Astrocyte (in vitro differentiated cells and primary cell): Measurements from ENCODE around the gene NOP56. TPM values are rescaled to one million over a fixed set of nuclear protein-coding genes. Genes with fewer than 3 reads are reported as not detected.

Source experiments
- DNase-seq: peaks from one replicate; pipeline ENCODE4 v3.0.0-alpha.2; 2010; ENCODE audit warnings: low read depth
- FAIRE-seq: peaks from 2 replicates; lab custom pipeline; 2011; peaks lifted over from hg19 to GRCh38; lab: Jason Lieb, UNC
- H2AFZ ChIP-seq: 2 replicates; pipeline ENCODE4 v1.6.0; 2012; ENCODE audit warnings: low read depth, low read length, inconsistent platforms
- H3K27ac ChIP-seq: 2 replicates; pipeline ENCODE4 v1.5.1; 2011; ENCODE audit warnings: low read depth, low read length, inconsistent platforms
- H3K27me3 ChIP-seq: 2 replicates; pipeline ENCODE4 v1.6.0; 2011; ENCODE audit warnings: low read length, inconsistent platforms; ENCODE audit not compliant: insufficient read depth
- H3K36me3 ChIP-seq: 2 replicates; pipeline ENCODE4 v1.5.1; 2011; ENCODE audit warnings: low read length, inconsistent platforms; ENCODE audit not compliant: insufficient read depth
- H3K4me1 ChIP-seq: 2 replicates; pipeline ENCODE4 v1.5.1; 2011; ENCODE audit warnings: low read length, inconsistent platforms; ENCODE audit not compliant: insufficient read depth
- H3K4me2 ChIP-seq: 2 replicates; pipeline ENCODE4 v1.6.0; 2012; ENCODE audit warnings: low read length, inconsistent platforms
- H3K4me3 ChIP-seq: 2 replicates; pipeline ENCODE4 v1.5.1; 2011; ENCODE audit warnings: low read depth, mild to moderate bottlenecking, low read length, inconsistent platforms; ENCODE audit not compliant: insufficient read depth
- H3K79me2 ChIP-seq: 2 replicates; pipeline ENCODE4 v1.6.0; 2012; ENCODE audit warnings: mild to moderate bottlenecking, low read length, inconsistent platforms; ENCODE audit not compliant: insufficient read depth
- H3K9ac ChIP-seq: 2 replicates; pipeline ENCODE4 v1.6.0; 2012; ENCODE audit warnings: mild to moderate bottlenecking, low read length, inconsistent platforms
- H3K9me3 ChIP-seq: 2 replicates; pipeline ENCODE4 v1.5.1; 2012; ENCODE audit warnings: low read depth, mild to moderate bottlenecking, low read length, inconsistent platforms; ENCODE audit not compliant: insufficient read depth
- H4K20me1 ChIP-seq: 2 replicates; pipeline ENCODE4 v1.6.0; 2012; ENCODE audit warnings: low read length, inconsistent platforms; ENCODE audit not compliant: insufficient read depth
- H3K27ac Mint-ChIP-seq: one replicate; pipeline ENCODE4 v1.8.0; 2021; ENCODE audit warnings: mild to moderate bottlenecking, mixed read lengths; ENCODE audit not compliant: unreplicated experiment
- H3K27me3 Mint-ChIP-seq: one replicate; pipeline ENCODE4 v1.8.0; 2021; ENCODE audit warnings: low read depth, mixed read lengths; ENCODE audit not compliant: unreplicated experiment
- H3K36me3 Mint-ChIP-seq: one replicate; pipeline ENCODE4 v1.8.0; 2021; ENCODE audit warnings: low read depth, mixed read lengths; ENCODE audit not compliant: unreplicated experiment
- H3K4me1 Mint-ChIP-seq: one replicate; pipeline ENCODE4 v1.8.0; 2021; ENCODE audit warnings: low read depth, mixed read lengths; ENCODE audit not compliant: unreplicated experiment
- H3K4me3 Mint-ChIP-seq: one replicate; pipeline ENCODE4 v1.8.0; 2021; ENCODE audit warnings: mild to moderate bottlenecking, moderate library complexity, mixed read lengths; ENCODE audit not compliant: unreplicated experiment
- H3K9me3 Mint-ChIP-seq: one replicate; pipeline ENCODE4 v1.8.0; 2021; ENCODE audit warnings: mild to moderate bottlenecking, mixed read lengths; ENCODE audit not compliant: unreplicated experiment
- EZH2 ChIP-seq: IDR thresholded peaks from 2 replicates; pipeline ENCODE4 v1.6.1; 2012; ENCODE audit warnings: mild to moderate bottlenecking, low read length, inconsistent platforms; ENCODE audit not compliant: insufficient read depth
- total RNA-seq: library from RNA; stranded (reverse); gene quantifications from 2 replicates; pipeline ENCODE4 v1.2.1, GENCODE V29; 2021
- TF ChIP-seq, protein P1 (sequence below): IDR thresholded peaks from 2 replicates; pipeline ENCODE4 v1.5.1; 2011; ENCODE audit warnings: low read depth, mild to moderate bottlenecking, inconsistent platforms, low read length, moderate library complexity; ENCODE audit not compliant: insufficient read depth

NOP56 gene
- total RNA-seq, 1 donor from 2014 or later, result 292 TPM

DNA sequence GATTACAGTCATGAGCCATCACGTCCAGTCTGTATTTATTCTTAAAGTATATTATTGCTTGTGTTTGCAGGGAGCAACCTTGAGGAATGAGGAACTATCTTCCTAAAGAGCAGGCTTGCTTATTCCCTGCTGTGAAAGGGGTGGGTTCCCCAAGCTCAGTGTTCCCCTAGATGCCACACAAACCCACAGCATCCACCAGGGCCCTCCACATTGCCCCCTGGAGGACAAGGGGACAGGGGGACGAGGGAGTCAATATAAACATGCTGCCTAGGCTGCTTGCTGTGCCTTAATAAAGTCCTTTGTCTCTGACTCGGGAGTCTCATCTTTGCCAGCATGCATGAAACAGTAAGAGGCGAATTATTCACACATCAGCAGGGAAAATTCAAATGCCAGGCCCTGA lies 19.5 kb downstream of the NOP56 start:
- Mint-ChIP-seq H3K4me1 (no peaks in the 10 kb centered on the region), H3K36me3 (no peaks in the 10 kb centered on the region), H3K27me3 (peaks cover 38% of the 10 kb centered on the region), H3K4me3 (no peak overlapping the region), H3K9me3 (peaks cover 1% of the 10 kb centered on the region), H3K27ac (no peak overlapping the region)
- Histone ChIP-seq H3K79me2 (no peaks in the 10 kb centered on the region), H3K4me3 (no peak overlapping the region), H3K27me3 (peaks cover 23% of the 10 kb centered on the region), H3K4me1 (no peaks in the 10 kb centered on the region), H3K36me3 (no peaks in the 10 kb centered on the region), H2AFZ (no peak overlapping the region), H3K27ac (no peak overlapping the region), H4K20me1 (no peaks in the 10 kb centered on the region), H3K9ac (no peak overlapping the region), H3K9me3 (no peaks in the 10 kb centered on the region), H3K4me2 (no peak overlapping the region)
- no peak for TF ChIP-seq EZH2
- TF ChIP-seq, protein P1, sequence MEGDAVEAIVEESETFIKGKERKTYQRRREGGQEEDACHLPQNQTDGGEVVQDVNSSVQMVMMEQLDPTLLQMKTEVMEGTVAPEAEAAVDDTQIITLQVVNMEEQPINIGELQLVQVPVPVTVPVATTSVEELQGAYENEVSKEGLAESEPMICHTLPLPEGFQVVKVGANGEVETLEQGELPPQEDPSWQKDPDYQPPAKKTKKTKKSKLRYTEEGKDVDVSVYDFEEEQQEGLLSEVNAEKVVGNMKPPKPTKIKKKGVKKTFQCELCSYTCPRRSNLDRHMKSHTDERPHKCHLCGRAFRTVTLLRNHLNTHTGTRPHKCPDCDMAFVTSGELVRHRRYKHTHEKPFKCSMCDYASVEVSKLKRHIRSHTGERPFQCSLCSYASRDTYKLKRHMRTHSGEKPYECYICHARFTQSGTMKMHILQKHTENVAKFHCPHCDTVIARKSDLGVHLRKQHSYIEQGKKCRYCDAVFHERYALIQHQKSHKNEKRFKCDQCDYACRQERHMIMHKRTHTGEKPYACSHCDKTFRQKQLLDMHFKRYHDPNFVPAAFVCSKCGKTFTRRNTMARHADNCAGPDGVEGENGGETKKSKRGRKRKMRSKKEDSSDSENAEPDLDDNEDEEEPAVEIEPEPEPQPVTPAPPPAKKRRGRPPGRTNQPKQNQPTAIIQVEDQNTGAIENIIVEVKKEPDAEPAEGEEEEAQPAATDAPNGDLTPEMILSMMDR, result no peak
- FAIRE-seq, result no peak
- no peak for DNase-seq

DNA sequence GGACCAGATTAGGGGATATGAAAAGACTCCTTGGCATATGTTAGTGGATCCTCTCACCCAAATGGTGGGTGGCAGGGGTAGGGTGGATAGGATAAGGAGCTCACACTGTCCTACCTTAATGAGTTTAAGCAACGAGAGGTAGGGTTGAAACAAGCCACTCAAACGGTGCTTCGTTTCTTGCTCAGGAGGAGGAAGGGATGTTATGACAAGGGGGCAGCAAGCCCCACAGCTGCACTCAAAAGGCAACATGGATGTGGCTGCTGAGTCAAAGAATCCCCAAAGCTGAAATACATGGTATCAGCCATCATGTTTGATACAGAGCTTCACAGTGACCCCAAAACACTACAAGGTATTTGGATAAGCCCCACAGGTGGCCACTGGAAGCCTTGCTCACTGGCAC lies 20.0 kb downstream of the NOP56 start:
- no peaks in the 10 kb centered on the region for H3K4me1 ChIP-seq
- no peaks in the 10 kb centered on the region for H3K9me3 ChIP-seq
- no peak overlapping the region for H3K4me3 Mint-ChIP-seq
- TF ChIP-seq, protein P1, result no peak
- TF ChIP-seq EZH2, result no peak
- no peak overlapping the region for H3K9ac ChIP-seq
- H3K27me3 Mint-ChIP-seq, result peaks cover 40% of the 10 kb centered on the region
- H4K20me1 ChIP-seq, result no peaks in the 10 kb centered on the region
- H3K27me3 ChIP-seq, result peaks cover 23% of the 10 kb centered on the region
- H3K4me2 ChIP-seq, result no peak overlapping the region
- peaks cover 1% of the 10 kb centered on the region for H3K9me3 Mint-ChIP-seq
- H3K27ac Mint-ChIP-seq, result no peak overlapping the region
- H3K4me1 Mint-ChIP-seq, result no peaks in the 10 kb centered on the region
- FAIRE-seq (no peak), DNase-seq (no peak)
- no peak overlapping the region for H3K27ac ChIP-seq
- H2AFZ ChIP-seq, result no peak overlapping the region
- no peak overlapping the region for H3K4me3 ChIP-seq
- no peaks in the 10 kb centered on the region for H3K36me3 Mint-ChIP-seq
- no peaks in the 10 kb centered on the region for H3K36me3 ChIP-seq
- H3K79me2 ChIP-seq, result no peaks in the 10 kb centered on the region

DNA sequence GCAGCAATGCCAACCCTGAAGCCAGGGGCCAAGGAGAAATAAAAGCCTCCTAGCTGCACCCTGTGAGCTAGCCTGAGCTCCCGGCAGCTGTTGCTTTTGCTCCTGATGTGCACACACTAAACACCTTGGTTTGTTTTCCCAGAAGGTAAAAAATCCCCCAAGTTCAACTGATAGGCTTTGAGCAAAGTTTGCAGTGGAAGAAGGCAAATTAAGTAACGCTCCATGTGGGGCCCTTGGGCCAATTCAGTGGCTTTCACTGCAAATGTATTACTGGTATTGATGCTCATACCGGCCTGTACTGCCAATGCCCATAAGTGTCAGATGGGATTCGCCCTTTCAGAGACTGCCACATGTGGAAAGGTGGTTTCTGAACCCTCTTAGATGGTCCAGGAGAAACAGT lies 21.0 kb downstream of the NOP56 start:
- FAIRE-seq (no peak), DNase-seq (no peak)
- Histone ChIP-seq H3K79me2 (no peaks in the 10 kb centered on the region), H2AFZ (no peak overlapping the region), H3K9ac (no peak overlapping the region), H3K36me3 (no peaks in the 10 kb centered on the region), H3K27ac (no peak overlapping the region), H4K20me1 (no peaks in the 10 kb centered on the region), H3K4me3 (no peak overlapping the region), H3K9me3 (no peaks in the 10 kb centered on the region), H3K4me2 (no peak overlapping the region), H3K4me1 (no peaks in the 10 kb centered on the region), H3K27me3 (peaks cover 24% of the 10 kb centered on the region)
- Mint-ChIP-seq H3K4me3 (no peak overlapping the region), H3K9me3 (peaks cover 1% of the 10 kb centered on the region), H3K27me3 (peaks cover 41% of the 10 kb centered on the region), H3K4me1 (no peaks in the 10 kb centered on the region), H3K27ac (no peak overlapping the region), H3K36me3 (no peaks in the 10 kb centered on the region)
- no peak for TF ChIP-seq EZH2
- TF ChIP-seq, protein P1, result no peak
